ENCODE data around the gene AFF2.

GRCh38 chrX:148517176-148517575 is 16.8 kb downstream of the AFF2 start:
- TF ChIP-seq SUZ12 (IDR thresholded peaks at IDR 0.05) (no peak), SP1 (IDR thresholded peaks at IDR 0.05) (no peak), PKNOX1 (IDR thresholded peaks at IDR 0.05) (no peak)
